Upper lobe of right lung (tissue), 1 donor: ENCODE data around the gene FIGN. TPM values are rescaled to one million over a fixed set of nuclear protein-coding genes. Genes with fewer than 3 reads are reported as not detected.

Experiments
- ATAC-seq: fragments of 200-7000 bp; cut with Tn5 transposase; one replicate; pipeline ENCODE4 v1.9.1; 2020; ENCODE audit warnings: mild to moderate bottlenecking, moderate library complexity
- DNase-seq: peaks from one replicate; pipeline ENCODE4 v3.0.0-alpha.2; 2020
- H3K27ac ChIP-seq: fragments of 200-600 bp; one replicate; pipeline ENCODE4 v1.8.0; 2022
- H3K27me3 ChIP-seq: fragments of 200-600 bp; one replicate; pipeline ENCODE4 v1.8.0; 2022; ENCODE audit warnings: mild to moderate bottlenecking
- H3K36me3 ChIP-seq: fragments of 200-600 bp; one replicate; pipeline ENCODE4 v1.8.0; 2022
- H3K4me1 ChIP-seq: fragments of 200-600 bp; one replicate; pipeline ENCODE4 v1.8.0; 2022
- H3K4me3 ChIP-seq: fragments of 200-600 bp; one replicate; pipeline ENCODE4 v1.8.0; 2022; ENCODE audit warnings: mild to moderate bottlenecking
- H3K9me3 ChIP-seq: fragments of 200-600 bp; one replicate; pipeline ENCODE4 v1.8.0; 2022
- intact Hi-C: fragments of 100-400 bp; cut with DNase I; formaldehyde crosslinking; loops from one replicate; pipeline ENCODE4 v1.11.0; 2022
- total RNA-seq: library from RNA; stranded (reverse); fragmentation: NEBNext Ultra II Directional; extraction: Animal tissue kit (Norgen Biotek cat#: 25700); gene quantifications from one replicate; pipeline ENCODE4 v1.2.1, GENCODE V29; 2021
- TF ChIP-seq, protein P1 (sequence below): fragments of 200-600 bp; IDR thresholded peaks from one replicate; pipeline ENCODE4 v1.8.0; 2022; ENCODE audit warnings: antibody characterized with exemption
- donor health status: DM: no; HTN: yes; CAD: no; lungs with severe emphysema.

FIGN gene
- total RNA-seq, 1 donor from 2014 or later = 6.5 TPM

DNA sequence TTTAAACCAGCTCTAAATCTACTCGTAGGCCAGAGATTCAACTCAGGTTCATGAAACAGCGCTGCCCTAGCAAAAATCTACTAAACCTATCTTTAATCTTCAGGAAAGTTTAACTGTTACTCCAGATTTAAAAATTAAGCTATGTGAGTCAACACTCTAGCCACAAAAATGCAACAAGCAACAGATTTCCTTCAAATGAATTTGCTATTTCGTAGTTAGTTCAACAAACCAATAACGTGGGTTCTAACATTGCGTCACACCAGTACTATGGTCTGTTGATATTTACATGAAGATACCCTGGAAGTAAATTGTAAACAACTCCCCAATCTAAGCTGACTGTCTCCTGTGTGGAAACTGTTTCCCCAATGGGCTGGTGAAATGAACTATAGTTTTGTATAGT lies 71.2 kb downstream of the FIGN start:
- Histone ChIP-seq H3K27ac (no peak overlapping the region), H3K9me3 (no peaks in the 10 kb centered on the region), H3K4me3 (no peak overlapping the region), H3K27me3 (no peaks in the 10 kb centered on the region), H3K36me3 (no peaks in the 10 kb centered on the region), H3K4me1 (no peaks in the 10 kb centered on the region)
- intact Hi-C loops = no loop called here
- DNase-seq = no peak
- TF ChIP-seq, protein P1, sequence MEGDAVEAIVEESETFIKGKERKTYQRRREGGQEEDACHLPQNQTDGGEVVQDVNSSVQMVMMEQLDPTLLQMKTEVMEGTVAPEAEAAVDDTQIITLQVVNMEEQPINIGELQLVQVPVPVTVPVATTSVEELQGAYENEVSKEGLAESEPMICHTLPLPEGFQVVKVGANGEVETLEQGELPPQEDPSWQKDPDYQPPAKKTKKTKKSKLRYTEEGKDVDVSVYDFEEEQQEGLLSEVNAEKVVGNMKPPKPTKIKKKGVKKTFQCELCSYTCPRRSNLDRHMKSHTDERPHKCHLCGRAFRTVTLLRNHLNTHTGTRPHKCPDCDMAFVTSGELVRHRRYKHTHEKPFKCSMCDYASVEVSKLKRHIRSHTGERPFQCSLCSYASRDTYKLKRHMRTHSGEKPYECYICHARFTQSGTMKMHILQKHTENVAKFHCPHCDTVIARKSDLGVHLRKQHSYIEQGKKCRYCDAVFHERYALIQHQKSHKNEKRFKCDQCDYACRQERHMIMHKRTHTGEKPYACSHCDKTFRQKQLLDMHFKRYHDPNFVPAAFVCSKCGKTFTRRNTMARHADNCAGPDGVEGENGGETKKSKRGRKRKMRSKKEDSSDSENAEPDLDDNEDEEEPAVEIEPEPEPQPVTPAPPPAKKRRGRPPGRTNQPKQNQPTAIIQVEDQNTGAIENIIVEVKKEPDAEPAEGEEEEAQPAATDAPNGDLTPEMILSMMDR = no peak
- ATAC-seq = no peak

DNA sequence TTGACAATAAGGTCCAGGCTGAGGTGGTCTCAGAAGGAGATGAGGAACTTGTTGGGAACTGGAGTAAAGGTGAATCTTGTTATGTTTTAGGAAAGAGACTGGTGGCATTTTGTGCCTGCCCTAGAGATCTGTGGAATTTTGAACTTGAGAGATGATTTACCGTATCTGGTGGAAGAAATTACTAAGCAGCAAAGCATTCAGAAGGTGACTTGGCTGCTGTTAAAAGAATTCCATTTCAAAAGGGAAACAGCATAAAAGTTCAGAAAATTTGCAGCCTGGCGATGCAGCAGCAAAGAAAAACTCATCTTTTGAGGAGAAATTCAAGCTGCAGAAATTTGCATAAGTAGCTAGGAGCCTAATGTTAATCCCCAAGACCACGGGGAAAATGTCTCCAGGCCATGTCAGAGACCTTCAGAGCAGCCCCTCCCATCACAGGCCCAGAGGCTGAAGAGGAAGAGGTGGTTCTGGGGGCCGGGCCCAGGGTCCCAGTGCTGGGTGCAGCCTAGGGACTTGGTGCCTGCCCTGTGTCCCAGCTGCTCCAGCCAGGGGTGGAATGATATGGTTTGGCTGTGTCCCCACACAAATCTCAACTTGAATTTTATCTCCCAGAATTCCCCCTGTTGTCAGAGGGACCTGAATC lies 73.5 kb downstream of the FIGN start:
- H3K4me1 ChIP-seq = no peaks in the 10 kb centered on the region
- DNase-seq = no peak
- no peak overlapping the region for H3K4me3 ChIP-seq
- TF ChIP-seq, protein P1 = no peak
- no peaks in the 10 kb centered on the region for H3K9me3 ChIP-seq
- H3K27ac ChIP-seq = no peak overlapping the region
- H3K27me3 ChIP-seq = no peaks in the 10 kb centered on the region
- no peaks in the 10 kb centered on the region for H3K36me3 ChIP-seq
- ATAC-seq = no peak
- intact Hi-C loops = no loop called here

DNA sequence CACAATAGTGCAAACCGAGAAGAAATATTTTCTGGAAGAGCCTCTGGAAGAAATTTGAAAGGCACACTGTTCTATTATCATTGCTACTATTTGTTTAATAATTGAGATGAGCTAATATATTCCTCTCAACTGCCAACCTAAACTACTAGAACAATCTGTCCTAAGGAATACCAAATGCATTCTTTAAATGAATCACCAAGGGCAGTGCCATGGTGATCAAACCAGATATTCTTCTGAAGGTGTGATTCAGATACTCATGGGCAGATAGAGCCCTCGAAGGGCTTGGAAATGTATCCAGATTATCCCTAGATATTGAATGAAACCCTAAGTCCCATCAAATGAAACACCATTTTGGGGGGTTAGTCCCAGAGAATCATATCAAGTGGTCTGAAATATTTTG lies 76.6 kb downstream of the FIGN start:
- H3K36me3 ChIP-seq = no peaks in the 10 kb centered on the region
- H3K4me3 ChIP-seq = no peak overlapping the region
- TF ChIP-seq, protein P1 = no peak
- peaks cover 6% of the 10 kb centered on the region for H3K4me1 ChIP-seq
- intact Hi-C loops = no loop called here
- no peaks in the 10 kb centered on the region for H3K27me3 ChIP-seq
- no peak for ATAC-seq
- no peaks in the 10 kb centered on the region for H3K9me3 ChIP-seq
- H3K27ac ChIP-seq = no peak overlapping the region
- no peak for DNase-seq

DNA sequence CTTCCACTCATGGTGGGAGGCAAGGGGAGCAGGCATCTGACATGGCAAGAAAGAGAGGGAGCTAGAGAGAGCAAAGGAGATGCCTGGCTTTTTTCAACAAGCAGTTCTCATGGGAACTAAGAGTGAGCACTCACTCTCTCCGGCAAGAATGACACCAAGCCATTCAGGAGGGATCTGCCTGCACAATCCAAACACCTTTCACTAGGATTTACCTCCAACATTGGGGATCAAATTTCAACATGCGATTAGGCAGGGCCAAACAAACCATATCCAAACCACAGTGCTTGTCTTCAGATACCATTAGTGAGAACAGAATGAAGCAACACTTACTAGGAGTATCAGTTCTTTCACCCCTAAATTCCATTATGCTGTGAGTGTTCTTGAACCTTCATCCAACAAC lies 77.3 kb downstream of the FIGN start:
- TF ChIP-seq, protein P1 = no peak
- no peak for DNase-seq
- intact Hi-C loops = no loop called here
- Histone ChIP-seq H3K27me3 (no peaks in the 10 kb centered on the region), H3K27ac (no peak overlapping the region), H3K4me3 (no peak overlapping the region), H3K9me3 (no peaks in the 10 kb centered on the region), H3K36me3 (no peaks in the 10 kb centered on the region), H3K4me1 (peaks cover 6% of the 10 kb centered on the region)
- no peak for ATAC-seq

DNA sequence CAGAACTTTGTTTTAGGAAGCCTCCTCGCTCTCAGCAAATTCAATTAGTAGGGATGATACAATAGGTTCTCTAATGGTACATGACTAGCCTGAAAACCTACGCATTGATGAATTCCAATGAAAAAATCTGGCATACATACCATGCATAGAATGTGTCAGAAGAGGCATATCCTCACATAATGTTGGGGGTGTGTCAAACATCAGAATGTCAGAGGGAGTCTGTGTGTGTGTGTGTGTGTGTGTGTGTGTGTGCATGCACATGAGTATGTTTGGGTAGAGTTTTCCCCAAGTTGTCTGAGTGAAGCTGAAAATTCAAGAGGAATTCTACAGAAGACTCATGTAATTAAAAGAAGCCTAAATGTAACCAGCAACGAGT lies 78.5 kb downstream of the FIGN start:
- no peaks in the 10 kb centered on the region for H3K27me3 ChIP-seq
- DNase-seq (no peak), ATAC-seq (no peak)
- no peaks in the 10 kb centered on the region for H3K9me3 ChIP-seq
- TF ChIP-seq, protein P1 = no peak
- H3K4me1 ChIP-seq = peaks cover 6% of the 10 kb centered on the region
- H3K36me3 ChIP-seq = no peaks in the 10 kb centered on the region
- no peak overlapping the region for H3K27ac ChIP-seq
- no peak overlapping the region for H3K4me3 ChIP-seq
- intact Hi-C loops = no loop called here
